Suprapubic skin (tissue), 4 donors: Measurements from ENCODE around the gene CCSER1. TPM values are rescaled to one million over a fixed set of nuclear protein-coding genes. Genes with fewer than 3 reads are reported as not detected.

Experiments used
- DNase-seq, 2 donors: peaks; one replicate each; pipeline ENCODE4 v3.0.0-alpha.2; 2019; ENCODE audit warnings: low spot score in 2 of 2
- H3K27ac ChIP-seq: fragments of 200-600 bp; sonication (generic); one replicate; pipeline ENCODE4 v1.5.1; 2019
- H3K27me3 ChIP-seq: fragments of 200-600 bp; sonication (generic); one replicate; pipeline ENCODE4 v1.5.1; 2019
- H3K36me3 ChIP-seq: fragments of 200-600 bp; sonication (generic); one replicate; pipeline ENCODE4 v1.5.1; 2019
- H3K4me1 ChIP-seq: fragments of 200-600 bp; sonication (generic); one replicate; pipeline ENCODE4 v1.5.1; 2019
- H3K4me3 ChIP-seq: fragments of 200-600 bp; sonication (generic); one replicate; pipeline ENCODE4 v1.5.1; 2019; ENCODE audit warnings: mild to moderate bottlenecking
- H3K9me3 ChIP-seq: fragments of 200-600 bp; sonication (generic); one replicate; pipeline ENCODE4 v1.5.1; 2019
- CTCF ChIP-seq, 2 donors: fragments of 200-600 bp in 1 of 2; fragments of 450-650 bp in 1 of 2; sonication (generic) in 1 of 2; IDR thresholded peaks; one replicate each; pipeline ENCODE4 v1.5.1; 2016 to 2019; ENCODE audit warnings: antibody characterized with exemption in 2 of 2, mild to moderate bottlenecking in 1 of 2, moderate library complexity in 1 of 2
- EP300 ChIP-seq: sonication (generic); formaldehyde crosslinking; IDR thresholded peaks from one replicate; pipeline ENCODE4 v1.6.1; 2017; ENCODE audit warnings: antibody characterized with exemption
- POLR2A ChIP-seq, 2 donors: fragments of 450-650 bp; IDR thresholded peaks; one replicate each; pipeline ENCODE4 v1.6.1; 2017; ENCODE audit warnings: antibody characterized with exemption in 2 of 2, mild to moderate bottlenecking in 2 of 2, moderate library complexity in 2 of 2
- POLR2AphosphoS5 ChIP-seq, 3 donors: sonication (generic); formaldehyde crosslinking; IDR thresholded peaks; one replicate each; pipeline ENCODE4 v1.6.1; 2017; ENCODE audit warnings: antibody characterized with exemption in 3 of 3
- WGBS: methylation state at CpG from one replicate; pipeline ENCODE4 v1.1.5; 2018; 5-methylcytosine and 5-hydroxymethylcytosine counted together
- total RNA-seq, 4 donors: library from RNA; depleted of rRNA; stranded (reverse); fragments of >200 nt; gene quantifications; one replicate each; pipeline ENCODE4 v1.1.0, GENCODE V29; 2016

Gene CCSER1
- total RNA-seq, 4 donors from 2014 or later: 6.7 to 39.5 (median 11.8) TPM

- DNase-seq: no peak
- WGBS: 59% methylated on average over 1 of the region's 1 CpG
- Histone ChIP-seq H3K27ac (no peak overlapping the region), H3K4me3 (no peak overlapping the region), H3K4me1 (no peaks in the 10 kb centered on the region), H3K9me3 (no peaks in the 10 kb centered on the region), H3K27me3 (no peaks in the 10 kb centered on the region), H3K36me3 (no peaks in the 10 kb centered on the region)
- no peak for TF ChIP-seq POLR2AphosphoS5 (IDR thresholded peaks at IDR 0.05)
Measured at GRCh38 chr4:90486346-90486745, 359.2 kb downstream of the CCSER1 start.

GRCh38 chr4:90495211-90495610, 368.0 kb downstream of the CCSER1 start:
- Histone ChIP-seq H3K4me1 (no peaks in the 10 kb centered on the region), H3K27me3 (no peaks in the 10 kb centered on the region), H3K9me3 (no peaks in the 10 kb centered on the region), H3K4me3 (no peak overlapping the region), H3K27ac (no peak overlapping the region), H3K36me3 (no peaks in the 10 kb centered on the region)
- 47% methylated on average over 1 of the region's 1 CpG for WGBS
- DNase-seq: no peak
- TF ChIP-seq POLR2A (IDR thresholded peaks at IDR 0.05) (no peak), EP300 (no peak), CTCF (IDR thresholded peaks at IDR 0.05) (no peak), POLR2AphosphoS5 (IDR thresholded peaks at IDR 0.05) (no peak)

GRCh38 chr4:90495936-90496335, 368.7 kb downstream of the CCSER1 start:
- 45% methylated on average over 2 of the region's 2 CpGs for WGBS
- no peak for TF ChIP-seq POLR2A (IDR thresholded peaks at IDR 0.05)
- TF ChIP-seq CTCF (IDR thresholded peaks at IDR 0.05): no peak
- no peak for TF ChIP-seq POLR2AphosphoS5 (IDR thresholded peaks at IDR 0.05)
- TF ChIP-seq EP300: no peak
- Histone ChIP-seq H3K36me3 (no peaks in the 10 kb centered on the region), H3K4me1 (no peaks in the 10 kb centered on the region), H3K27ac (no peak overlapping the region), H3K27me3 (no peaks in the 10 kb centered on the region), H3K9me3 (no peaks in the 10 kb centered on the region), H3K4me3 (no peak overlapping the region)
- DNase-seq: no peak

GRCh38 chr4:90498175-90498574, 371.0 kb downstream of the CCSER1 start:
- H3K27ac ChIP-seq: no peak overlapping the region
- H3K4me1 ChIP-seq: no peaks in the 10 kb centered on the region
- TF ChIP-seq POLR2A (IDR thresholded peaks at IDR 0.05): no peak
- TF ChIP-seq POLR2AphosphoS5 (IDR thresholded peaks at IDR 0.05): no peak
- TF ChIP-seq CTCF (IDR thresholded peaks at IDR 0.05): no peak
- no peak for TF ChIP-seq EP300
- no peak for DNase-seq
- H3K27me3 ChIP-seq: no peaks in the 10 kb centered on the region
- 94% methylated on average over 2 of the region's 2 CpGs for WGBS
- H3K9me3 ChIP-seq: no peaks in the 10 kb centered on the region
- no peak overlapping the region for H3K4me3 ChIP-seq
- no peaks in the 10 kb centered on the region for H3K36me3 ChIP-seq

GRCh38 chr4:90503677-90504076, 376.5 kb downstream of the CCSER1 start:
- no peak overlapping the region for H3K4me3 ChIP-seq
- no peaks in the 10 kb centered on the region for H3K36me3 ChIP-seq

More at GRCh38 chr4:90503677-90504076, 376.5 kb downstream of the CCSER1 start:
- TF ChIP-seq CTCF (IDR thresholded peaks at IDR 0.05): no peak
- TF ChIP-seq POLR2AphosphoS5 (IDR thresholded peaks at IDR 0.05): no peak
- 91% methylated on average over 2 of the region's 2 CpGs for WGBS
- H3K27me3 ChIP-seq: no peaks in the 10 kb centered on the region
- no peaks in the 10 kb centered on the region for H3K9me3 ChIP-seq
- no peaks in the 10 kb centered on the region for H3K4me1 ChIP-seq
- no peak overlapping the region for H3K27ac ChIP-seq
- DNase-seq: no peak
